ENCODE data around the gene PHKG2.

The PHKG2 gene

GRCh38 chr16:30777591-30778297 is 29.5 kb downstream of the PHKG2 start:
- DNase-seq, result no peak

- no peak for DNase-seq
Observed at GRCh38 chr16:30778549-30779244, 30.5 kb downstream of the PHKG2 start.

GRCh38 chr16:30779596-30779995 is 31.4 kb downstream of the PHKG2 start:
- no peak for DNase-seq

GRCh38 chr16:30780021-30780420 is 31.8 kb downstream of the PHKG2 start:
- DNase-seq, result no peak

GRCh38 chr16:30780549-30780948 is 32.3 kb downstream of the PHKG2 start:
- DNase-seq, result no peak

- no peak for DNase-seq
Observed at GRCh38 chr16:30782486-30783279, 34.5 kb downstream of the PHKG2 start.

GRCh38 chr16:30783280-30784109 is 35.3 kb downstream of the PHKG2 start:
- no peak for DNase-seq

GRCh38 chr16:30784215-30784614 is 36.0 kb downstream of the PHKG2 start:
- no peak for DNase-seq

- no peak for DNase-seq
Observed at GRCh38 chr16:30785126-30786106, 37.2 kb downstream of the PHKG2 start.

- DNase-seq, result no peak
Observed at GRCh38 chr16:30786115-30786935, 38.1 kb downstream of the PHKG2 start.

GRCh38 chr16:30786936-30787612 is 38.8 kb downstream of the PHKG2 start, which contains the start of gene ZNF629:
TSS of gene ZNF629 (minus strand) at chr16:30787205. CDS start at chr16:30784482, 2,723 bp downstream.
- DNase-seq, result no peak

GRCh38 chr16:30787613-30788378 is 39.6 kb downstream of the PHKG2 start:
- no peak for DNase-seq

GRCh38 chr16:30793508-30794069 is 45.4 kb downstream of the PHKG2 start:
- DNase-seq, result no peak

GRCh38 chr16:30794634-30795033 is 46.4 kb downstream of the PHKG2 start:
- no peak for DNase-seq

GRCh38 chr16:30797670-30798309 is 49.6 kb downstream of the PHKG2 start:
- no peak for DNase-seq
